ENCODE results near the gene CCDC150.

DNA sequence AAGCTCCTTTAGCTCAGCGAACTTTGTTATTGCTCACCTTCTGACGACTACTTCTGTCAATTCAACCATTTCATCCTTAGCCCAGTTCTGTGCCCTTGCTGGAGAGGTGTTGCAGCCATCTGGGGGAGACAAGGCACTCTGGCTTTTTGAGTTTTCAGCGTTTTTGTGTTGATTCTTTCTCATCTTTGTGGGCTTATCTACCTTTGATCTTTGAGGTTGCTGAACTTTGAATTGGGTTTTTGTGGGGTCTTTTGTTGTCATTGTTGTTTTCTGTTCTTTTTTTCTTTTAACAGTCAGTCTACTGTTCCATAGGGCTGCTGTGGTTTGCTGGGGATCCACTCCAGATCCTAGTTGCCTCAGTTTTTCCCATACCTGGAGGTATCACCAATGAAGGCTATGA, 102.7 kb downstream of the CCDC150 start:
- TF ChIP-seq, protein P1, sequence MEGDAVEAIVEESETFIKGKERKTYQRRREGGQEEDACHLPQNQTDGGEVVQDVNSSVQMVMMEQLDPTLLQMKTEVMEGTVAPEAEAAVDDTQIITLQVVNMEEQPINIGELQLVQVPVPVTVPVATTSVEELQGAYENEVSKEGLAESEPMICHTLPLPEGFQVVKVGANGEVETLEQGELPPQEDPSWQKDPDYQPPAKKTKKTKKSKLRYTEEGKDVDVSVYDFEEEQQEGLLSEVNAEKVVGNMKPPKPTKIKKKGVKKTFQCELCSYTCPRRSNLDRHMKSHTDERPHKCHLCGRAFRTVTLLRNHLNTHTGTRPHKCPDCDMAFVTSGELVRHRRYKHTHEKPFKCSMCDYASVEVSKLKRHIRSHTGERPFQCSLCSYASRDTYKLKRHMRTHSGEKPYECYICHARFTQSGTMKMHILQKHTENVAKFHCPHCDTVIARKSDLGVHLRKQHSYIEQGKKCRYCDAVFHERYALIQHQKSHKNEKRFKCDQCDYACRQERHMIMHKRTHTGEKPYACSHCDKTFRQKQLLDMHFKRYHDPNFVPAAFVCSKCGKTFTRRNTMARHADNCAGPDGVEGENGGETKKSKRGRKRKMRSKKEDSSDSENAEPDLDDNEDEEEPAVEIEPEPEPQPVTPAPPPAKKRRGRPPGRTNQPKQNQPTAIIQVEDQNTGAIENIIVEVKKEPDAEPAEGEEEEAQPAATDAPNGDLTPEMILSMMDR (IDR thresholded peaks at IDR 0.05; ENCODE audit: insufficient read depth, low read length) = no peak
- TF ChIP-seq POLR2AphosphoS5 (IDR thresholded peaks at IDR 0.05; ENCODE audit: low read depth) (no peak), GABPA (IDR thresholded peaks at IDR 0.05; ENCODE audit: low read depth) (no peak), SPI1 (IDR thresholded peaks at IDR 0.05; ENCODE audit: borderline replicate concordance, low read depth) (no peak)
- TF ChIP-seq, protein P2, sequence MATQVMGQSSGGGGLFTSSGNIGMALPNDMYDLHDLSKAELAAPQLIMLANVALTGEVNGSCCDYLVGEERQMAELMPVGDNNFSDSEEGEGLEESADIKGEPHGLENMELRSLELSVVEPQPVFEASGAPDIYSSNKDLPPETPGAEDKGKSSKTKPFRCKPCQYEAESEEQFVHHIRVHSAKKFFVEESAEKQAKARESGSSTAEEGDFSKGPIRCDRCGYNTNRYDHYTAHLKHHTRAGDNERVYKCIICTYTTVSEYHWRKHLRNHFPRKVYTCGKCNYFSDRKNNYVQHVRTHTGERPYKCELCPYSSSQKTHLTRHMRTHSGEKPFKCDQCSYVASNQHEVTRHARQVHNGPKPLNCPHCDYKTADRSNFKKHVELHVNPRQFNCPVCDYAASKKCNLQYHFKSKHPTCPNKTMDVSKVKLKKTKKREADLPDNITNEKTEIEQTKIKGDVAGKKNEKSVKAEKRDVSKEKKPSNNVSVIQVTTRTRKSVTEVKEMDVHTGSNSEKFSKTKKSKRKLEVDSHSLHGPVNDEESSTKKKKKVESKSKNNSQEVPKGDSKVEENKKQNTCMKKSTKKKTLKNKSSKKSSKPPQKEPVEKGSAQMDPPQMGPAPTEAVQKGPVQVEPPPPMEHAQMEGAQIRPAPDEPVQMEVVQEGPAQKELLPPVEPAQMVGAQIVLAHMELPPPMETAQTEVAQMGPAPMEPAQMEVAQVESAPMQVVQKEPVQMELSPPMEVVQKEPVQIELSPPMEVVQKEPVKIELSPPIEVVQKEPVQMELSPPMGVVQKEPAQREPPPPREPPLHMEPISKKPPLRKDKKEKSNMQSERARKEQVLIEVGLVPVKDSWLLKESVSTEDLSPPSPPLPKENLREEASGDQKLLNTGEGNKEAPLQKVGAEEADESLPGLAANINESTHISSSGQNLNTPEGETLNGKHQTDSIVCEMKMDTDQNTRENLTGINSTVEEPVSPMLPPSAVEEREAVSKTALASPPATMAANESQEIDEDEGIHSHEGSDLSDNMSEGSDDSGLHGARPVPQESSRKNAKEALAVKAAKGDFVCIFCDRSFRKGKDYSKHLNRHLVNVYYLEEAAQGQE (IDR thresholded peaks at IDR 0.05; ENCODE audit: insufficient replicate concordance, low read depth) = no peak

Data from HL-60 (cell line).